Measurements from ENCODE around the gene TOP2B.
A peak's percentile ranks its signal among the peaks of the same experiment; 100 is the strongest.

TOP2B gene

DNA sequence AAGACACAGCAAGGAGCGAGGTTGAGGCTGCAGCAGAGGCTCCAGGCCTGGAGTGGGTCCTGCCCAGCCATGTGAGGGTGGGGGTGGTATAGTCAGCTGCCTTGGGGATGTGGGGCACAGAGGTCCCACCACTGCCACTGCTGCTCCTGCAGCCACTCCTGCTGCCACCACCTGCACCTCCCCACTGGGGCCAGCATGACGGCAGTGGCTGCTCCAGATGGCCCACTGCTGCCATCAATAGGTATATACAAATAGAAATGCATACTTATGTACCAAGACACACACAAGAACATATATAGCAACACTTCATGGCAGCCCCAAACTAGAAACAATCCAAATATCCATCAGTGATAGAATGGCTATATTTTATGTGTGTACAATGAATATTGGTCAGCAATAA, 10.0 kb upstream of the TOP2B start:
- Histone ChIP-seq H3K79me1 (ENCODE audit: low read depth, low read length) (no peaks in the 10 kb centered on the region), H3K4me3 (ENCODE audit: low read length in 2 of 2) (no peak overlapping the region), H2BK5ac (ENCODE audit: low read length) (peak overlapping the region; percentile 14)

DNA sequence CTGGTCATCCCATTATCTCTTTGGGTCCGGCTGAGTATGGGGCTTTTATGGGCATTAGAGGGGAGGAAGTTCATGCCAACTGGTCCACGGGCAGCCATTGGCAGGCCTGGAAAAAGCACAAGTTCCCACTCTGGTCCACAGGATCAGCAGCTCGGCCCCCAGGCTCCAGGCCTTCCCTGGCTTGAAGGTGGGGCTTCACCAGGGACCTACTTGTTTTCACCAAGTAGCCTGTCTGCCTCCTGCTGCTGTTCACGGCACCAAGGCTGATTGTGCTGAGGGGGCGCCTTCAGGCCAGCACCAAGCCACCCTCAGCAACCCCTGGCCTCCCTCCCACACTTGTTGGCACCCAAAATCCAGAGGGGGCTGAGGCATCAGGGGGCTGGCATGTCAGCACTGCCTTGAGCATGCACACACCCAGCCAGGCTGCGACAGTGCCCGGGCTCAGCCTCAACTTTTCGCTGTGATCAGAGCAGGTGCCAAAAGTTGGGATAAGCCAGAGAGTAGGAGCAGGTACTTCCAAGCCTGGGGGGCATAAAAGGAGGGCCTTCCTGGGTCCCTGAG, 9.1 kb upstream of the TOP2B start:
- no peak overlapping the region for H3K4ac ChIP-seq (ENCODE audit: low read length)
- WGBS, 2 donors (ENCODE audit: extremely low coverage in 2 of 2, insufficient read length in 2 of 2, insufficient replicate concordance in 1 of 2), result no CpG with 5 or more reads among the region's 8 CpGs
- no peaks in the 10 kb centered on the region for H3K79me1 ChIP-seq (ENCODE audit: low read depth, low read length)
- peak overlapping the region; percentile 80 for H3K23ac ChIP-seq (ENCODE audit: low read depth, low read length, poor library complexity)
- H2BK15ac ChIP-seq (ENCODE audit: low read length), result peak overlapping the region; percentile 64
- no peak overlapping the region for H3K4me3 ChIP-seq (ENCODE audit: low read length in 2 of 2)
- H2AK5ac ChIP-seq (ENCODE audit: low read depth, low read length), result peak overlapping the region; percentile 52
- no peak overlapping the region for H2BK12ac ChIP-seq (ENCODE audit: low read length)
- DNase-seq (ENCODE audit: low spot score), result no peak
- no peak overlapping the region for H2BK120ac ChIP-seq (ENCODE audit: low read depth, low read length)
- H2BK5ac ChIP-seq (ENCODE audit: low read length), result peak overlapping the region; percentile 14
- H4K8ac ChIP-seq (ENCODE audit: low read depth, low read length), result no peak overlapping the region
- H3K9me3 ChIP-seq (replicated peaks in 1 of 2; ENCODE audit: control insufficient read depth in 2 of 2, insufficient read depth in 1 of 2, low read depth in 1 of 2, low read length in 2 of 2), result no peaks in the 10 kb centered on the region
- H3K9ac ChIP-seq (ENCODE audit: low read depth, low read length, poor library complexity), result no peak overlapping the region
- peak overlapping the region; percentile 5 for H2AFZ ChIP-seq (ENCODE audit: low read length)
- H3K4me2 ChIP-seq (ENCODE audit: insufficient read depth, low read length, poor library complexity, severe bottlenecking), result no peak overlapping the region
- no peak overlapping the region for H4K91ac ChIP-seq (ENCODE audit: low read depth, low read length, poor library complexity)
- H3K27ac ChIP-seq (replicated peaks; ENCODE audit: low read length), result no peak overlapping the region
- H3K27me3 ChIP-seq (ENCODE audit: control insufficient read depth in 3 of 3, insufficient read depth in 3 of 3, low read depth in 1 of 3, low read length in 3 of 3), result no peaks in the 10 kb centered on the region
- peaks cover 0 to 1% of the 10 kb centered on the region in 2 donors for H3K4me1 ChIP-seq (ENCODE audit: control insufficient read depth in 2 of 2, insufficient read depth in 1 of 2, low read depth in 1 of 2, low read length in 2 of 2)
- H3K14ac ChIP-seq (ENCODE audit: low read length), result no peak overlapping the region
- H3K36me3 ChIP-seq (replicated peaks in 1 of 2; ENCODE audit: control insufficient read depth in 2 of 2, insufficient read depth in 2 of 2, low read length in 2 of 2), result no peaks in the 10 kb centered on the region
- H3K18ac ChIP-seq (ENCODE audit: low read length), result peak overlapping the region; percentile 20

More for the DNA sequence above, 10.0 kb upstream of the TOP2B start:
- DNase-seq (ENCODE audit: low spot score), result no peak
- Histone ChIP-seq H2AFZ (ENCODE audit: low read length) (no peak overlapping the region), H2BK120ac (ENCODE audit: low read depth, low read length) (no peak overlapping the region), H3K4ac (ENCODE audit: low read length) (no peak overlapping the region), H4K91ac (ENCODE audit: low read depth, low read length, poor library complexity) (no peak overlapping the region), H4K8ac (ENCODE audit: low read depth, low read length) (no peak overlapping the region), H3K27ac (replicated peaks; ENCODE audit: low read length) (no peak overlapping the region), H3K4me2 (ENCODE audit: insufficient read depth, low read length, poor library complexity, severe bottlenecking) (no peak overlapping the region), H3K9me3 (replicated peaks in 1 of 2; ENCODE audit: control insufficient read depth in 2 of 2, insufficient read depth in 1 of 2, low read depth in 1 of 2, low read length in 2 of 2) (no peaks in the 10 kb centered on the region), H3K36me3 (replicated peaks in 1 of 2; ENCODE audit: control insufficient read depth in 2 of 2, insufficient read depth in 2 of 2, low read length in 2 of 2) (no peaks in the 10 kb centered on the region), H3K4me1 (ENCODE audit: control insufficient read depth in 2 of 2, insufficient read depth in 1 of 2, low read depth in 1 of 2, low read length in 2 of 2) (peaks cover 0 to 6% of the 10 kb centered on the region in 2 donors), H2BK12ac (ENCODE audit: low read length) (peak overlapping the region; percentile 58), H3K18ac (ENCODE audit: low read length) (no peak overlapping the region), H3K14ac (ENCODE audit: low read length) (peak overlapping the region; percentile 94), H3K9ac (ENCODE audit: low read depth, low read length, poor library complexity) (no peak overlapping the region), H2AK5ac (ENCODE audit: low read depth, low read length) (peak overlapping the region; percentile 56), H3K23ac (ENCODE audit: low read depth, low read length, poor library complexity) (peak overlapping the region; percentile 80), H3K27me3 (ENCODE audit: control insufficient read depth in 3 of 3, insufficient read depth in 3 of 3, low read depth in 1 of 3, low read length in 3 of 3) (no peaks in the 10 kb centered on the region), H2BK15ac (ENCODE audit: low read length) (peak overlapping the region; percentile 64)
- no CpG with 5 or more reads among the region's 2 CpGs for WGBS, 2 donors (ENCODE audit: extremely low coverage in 2 of 2, insufficient read length in 2 of 2, insufficient replicate concordance in 1 of 2)

DNA sequence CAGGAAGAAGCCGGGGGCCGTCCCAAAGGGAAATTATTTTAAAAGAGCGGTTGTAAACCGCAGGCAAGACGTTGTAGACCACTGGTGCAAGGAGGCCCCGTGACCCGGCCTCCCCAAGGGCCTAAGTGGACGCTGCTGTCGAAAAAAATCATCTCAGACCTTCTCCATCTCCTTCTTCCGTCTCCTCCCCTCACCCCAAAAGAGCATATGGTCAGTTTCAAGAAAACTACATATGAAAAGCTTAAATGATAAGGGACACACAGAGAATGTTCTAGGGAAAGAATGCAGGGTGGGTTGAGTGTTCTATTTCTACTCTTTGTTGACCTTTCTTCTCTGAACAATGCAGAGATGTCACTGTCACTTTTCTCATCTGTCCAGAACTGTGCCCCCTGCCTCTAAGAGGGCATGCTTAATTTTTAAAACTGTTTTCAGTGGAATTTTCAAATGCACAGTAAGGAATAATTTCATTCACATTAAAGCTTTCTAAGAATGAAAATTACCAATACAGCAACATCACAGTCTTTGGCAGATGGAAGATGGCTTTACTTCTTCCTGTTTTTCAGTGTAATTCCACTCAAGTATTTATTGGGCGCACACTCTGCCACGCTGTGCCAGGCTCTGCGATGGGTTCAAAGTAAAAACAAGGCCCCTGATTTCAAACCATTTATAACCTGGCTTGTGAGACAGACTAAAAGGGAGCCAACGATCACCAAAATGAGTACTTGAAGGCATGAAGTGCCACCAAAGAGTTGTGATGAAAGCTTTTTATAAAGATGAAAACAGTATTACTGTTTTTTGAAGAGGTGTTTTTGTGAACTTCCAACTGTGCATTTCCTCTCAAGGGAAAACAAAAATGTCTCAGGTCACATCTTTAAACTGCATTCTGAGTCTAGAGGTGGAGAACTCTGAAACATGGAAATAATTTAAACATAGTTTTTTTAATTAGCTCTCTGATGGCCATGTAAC, 891 bp upstream of the TOP2B start:
- WGBS, 2 donors (ENCODE audit: extremely low coverage in 2 of 2, insufficient read length in 2 of 2, insufficient replicate concordance in 1 of 2), result no CpG with 5 or more reads among the region's 14 CpGs
- DNase-seq (ENCODE audit: low spot score), result no peak
- H3K79me1 ChIP-seq (ENCODE audit: low read depth, low read length), result no peaks in the 10 kb centered on the region
- no peak overlapping the region for H4K91ac ChIP-seq (ENCODE audit: low read depth, low read length, poor library complexity)
- H3K4me2 ChIP-seq (ENCODE audit: insufficient read depth, low read length, poor library complexity, severe bottlenecking), result peak overlapping the region; percentile 47
- H4K8ac ChIP-seq (ENCODE audit: low read depth, low read length), result no peak overlapping the region
- no peak overlapping the region for H2BK15ac ChIP-seq (ENCODE audit: low read length)
- H2BK120ac ChIP-seq (ENCODE audit: low read depth, low read length), result no peak overlapping the region
- peak overlapping the region; percentile 83 for H3K27ac ChIP-seq (replicated peaks; ENCODE audit: low read length)
- no peak overlapping the region for H3K9ac ChIP-seq (ENCODE audit: low read depth, low read length, poor library complexity)
- H3K4ac ChIP-seq (ENCODE audit: low read length), result no peak overlapping the region
- no peak overlapping the region for H2BK5ac ChIP-seq (ENCODE audit: low read length)
- H3K23ac ChIP-seq (ENCODE audit: low read depth, low read length, poor library complexity), result no peak overlapping the region
- peak overlapping the region in 1 of 2 donors; percentile 61 for H3K4me3 ChIP-seq (ENCODE audit: low read length in 2 of 2)
- H3K36me3 ChIP-seq (replicated peaks in 1 of 2; ENCODE audit: control insufficient read depth in 2 of 2, insufficient read depth in 2 of 2, low read length in 2 of 2), result no peaks in the 10 kb centered on the region
- H3K14ac ChIP-seq (ENCODE audit: low read length), result no peak overlapping the region
- H3K9me3 ChIP-seq (replicated peaks in 1 of 2; ENCODE audit: control insufficient read depth in 2 of 2, insufficient read depth in 1 of 2, low read depth in 1 of 2, low read length in 2 of 2), result no peaks in the 10 kb centered on the region
- no peak overlapping the region for H3K18ac ChIP-seq (ENCODE audit: low read length)
- H3K27me3 ChIP-seq (ENCODE audit: control insufficient read depth in 3 of 3, insufficient read depth in 3 of 3, low read depth in 1 of 3, low read length in 3 of 3), result no peaks in the 10 kb centered on the region
- H2AK5ac ChIP-seq (ENCODE audit: low read depth, low read length), result no peak overlapping the region
- H2BK12ac ChIP-seq (ENCODE audit: low read length), result no peak overlapping the region
- peaks cover 4 to 7% of the 10 kb centered on the region in 2 donors for H3K4me1 ChIP-seq (ENCODE audit: control insufficient read depth in 2 of 2, insufficient read depth in 1 of 2, low read depth in 1 of 2, low read length in 2 of 2)
- H2AFZ ChIP-seq (ENCODE audit: low read length), result peak overlapping the region; percentile 73
